Panc1 (cell line): ENCODE results near the gene ADD1. TPM values are rescaled to one million over a fixed set of nuclear protein-coding genes. Genes with fewer than 3 reads are reported as not detected.

ENCODE experiments used
- ATAC-seq: fragments of 200-7000 bp; cut with Tn5 transposase; 2 replicates; pipeline ENCODE4 v1.9.1; 2020; ENCODE audit warnings: mild to moderate bottlenecking, moderate library complexity
- BruUV-seq: library from RNA; stranded (reverse); fragments of 400-500 nt; replicated peaks from 2 replicates; lab custom pipeline; 2021; lab: Mats Ljungman, UMichigan
- CTCF ChIA-PET: fragments of 300-600 bp; sonication (Branson Sonifier 250); formaldehyde crosslinking; loops from one replicate; lab custom pipeline; 2022; ENCODE audit warnings: antibody characterized with exemption; lab: Charles Lee
- POLR2A ChIA-PET: fragments of 300-600 bp; sonication (Branson Sonifier 250); formaldehyde crosslinking; loops from one replicate; lab custom pipeline; 2022; ENCODE audit warnings: antibody characterized with exemption; lab: Charles Lee
- DNase-seq: peaks from one replicate; pipeline ENCODE4 v3.0.0-alpha.2; 2010; ENCODE audit warnings: low read depth, low spot score
- H3K27ac ChIP-seq: 2 replicates; pipeline ENCODE4 v1.5.1; 2011; ENCODE audit warnings: mild to moderate bottlenecking, low read length, inconsistent platforms
- H3K27me3 ChIP-seq: fragments of 200-500 bp; sonication (Bioruptor generic); 2 replicates; pipeline ENCODE4 v1.6.0; 2014; ENCODE audit warnings: low read length, inconsistent platforms; ENCODE audit not compliant: control insufficient read depth, insufficient read depth
- H3K36me3 ChIP-seq: fragments of 200-500 bp; sonication (Bioruptor generic); 2 replicates; pipeline ENCODE4 v1.5.1; 2014; ENCODE audit warnings: inconsistent platforms, mild to moderate bottlenecking, low read length, moderate library complexity; ENCODE audit not compliant: control insufficient read depth, insufficient read depth
- H3K4me1 ChIP-seq: 2 replicates; pipeline ENCODE4 v1.5.1; 2011; ENCODE audit warnings: inconsistent platforms, mild to moderate bottlenecking, low read length, moderate library complexity; ENCODE audit not compliant: control insufficient read depth, insufficient read depth
- H3K4me3 ChIP-seq, 2 experiments: 2 replicates each; pipeline ENCODE4 v1.5.1; 2011 to 2012; ENCODE audit warnings: low read depth in 2 of 2, low read length in 2 of 2, mild to moderate bottlenecking in 2 of 2, inconsistent platforms in 1 of 2, moderate library complexity in 1 of 2
- H3K9me3 ChIP-seq: fragments of 200-500 bp; sonication (Bioruptor generic); 2 replicates; pipeline ENCODE4 v1.5.1; 2014; ENCODE audit warnings: low read depth, mild to moderate bottlenecking, inconsistent platforms, low read length, moderate library complexity; ENCODE audit not compliant: control insufficient read depth, insufficient read depth
- POLR2AphosphoS5 ChIP-seq: IDR thresholded peaks from 2 replicates; pipeline ENCODE4 v1.6.1; 2012; ENCODE audit warnings: mild to moderate bottlenecking, low read depth, low read length, moderate library complexity
- SIN3A ChIP-seq: IDR thresholded peaks from 2 replicates; pipeline ENCODE4 v1.6.1; 2012; ENCODE audit warnings: low read depth, mild to moderate bottlenecking, low read length, moderate library complexity, borderline replicate concordance; ENCODE audit not compliant: insufficient read depth
- TCF7L2 ChIP-seq: IDR thresholded peaks from 2 replicates; pipeline ENCODE4 v1.6.1; 2011; ENCODE audit warnings: mild to moderate bottlenecking, low read depth, low read length, inconsistent platforms
- in situ Hi-C: cut with HindIII; loops from 2 replicates; pipeline ENCODE4 v1.10.0; 2016; ENCODE audit warnings: low sequenced_read_pairs, low pct_unique_long_range_greater_than_20kb
- intact Hi-C: fragments of 100-400 bp; cut with micrococcal nuclease; formaldehyde crosslinking; loops from one replicate; pipeline ENCODE4 v1.10.0; 2022; ENCODE audit not compliant: unreplicated experiment
- total RNA-seq: library from RNA; stranded (reverse); gene quantifications from one replicate; pipeline ENCODE4 v1.2.1, GENCODE V29; 2021; ENCODE audit not compliant: unreplicated experiment
- TF ChIP-seq, protein P1 (sequence below): fragments of 450-650 bp; IDR thresholded peaks from 2 replicates; pipeline ENCODE4 v1.5.1; 2017; ENCODE audit warnings: mild to moderate bottlenecking
- TF ChIP-seq, protein P2 (sequence below), 2 experiments: IDR thresholded peaks; 2 replicates each; pipeline ENCODE4 v1.6.1; 2011 to 2012; ENCODE audit warnings: low read depth in 2 of 2, control low read depth in 1 of 2, low read length in 1 of 2, mild to moderate bottlenecking in 1 of 2, moderate library complexity in 1 of 2; ENCODE audit not compliant: insufficient read depth in 1 of 2

Gene ADD1
- total RNA-seq, 1 experiment from 2014 or later, result 158 TPM

DNA sequence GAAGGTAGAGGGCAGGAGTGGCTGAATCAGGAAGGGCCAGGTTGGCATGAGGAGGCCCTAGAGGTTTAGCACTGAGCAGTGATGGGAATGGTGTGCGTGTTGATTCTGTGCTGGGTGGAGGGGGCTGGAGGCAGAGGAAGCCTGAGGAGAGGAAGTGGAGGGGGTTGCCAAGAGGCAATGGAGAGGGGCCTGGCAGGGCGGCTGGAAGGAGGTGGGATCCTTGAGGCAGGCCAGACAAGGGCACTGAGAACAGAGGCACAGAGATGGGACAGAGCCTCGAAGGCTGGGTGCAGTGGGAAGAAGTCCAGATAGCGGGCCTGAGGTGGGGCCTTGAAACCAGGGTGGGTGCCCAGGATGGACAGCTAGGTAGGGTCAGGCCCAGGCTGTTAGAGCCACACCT lies 26.5 kb upstream of the ADD1 start:
- intact Hi-C loops (no loop called here), in situ Hi-C loops (no loop called here)
- no peaks in the 10 kb centered on the region for H3K27me3 ChIP-seq
- CTCF ChIA-PET, result no interaction called here
- H3K4me1 ChIP-seq, result peaks cover 7% of the 10 kb centered on the region; the same call in 1 of the 2 replicates
- no peak overlapping the region for H3K4me3 ChIP-seq
- POLR2A ChIA-PET, result no interaction called here
- ATAC-seq (no peak), DNase-seq (no peak)
- no TSS peak for BruUV-seq
- TF ChIP-seq POLR2AphosphoS5, result no peak
- no peak for TF ChIP-seq SIN3A
- TF ChIP-seq TCF7L2, result no peak
- TF ChIP-seq, protein P1, sequence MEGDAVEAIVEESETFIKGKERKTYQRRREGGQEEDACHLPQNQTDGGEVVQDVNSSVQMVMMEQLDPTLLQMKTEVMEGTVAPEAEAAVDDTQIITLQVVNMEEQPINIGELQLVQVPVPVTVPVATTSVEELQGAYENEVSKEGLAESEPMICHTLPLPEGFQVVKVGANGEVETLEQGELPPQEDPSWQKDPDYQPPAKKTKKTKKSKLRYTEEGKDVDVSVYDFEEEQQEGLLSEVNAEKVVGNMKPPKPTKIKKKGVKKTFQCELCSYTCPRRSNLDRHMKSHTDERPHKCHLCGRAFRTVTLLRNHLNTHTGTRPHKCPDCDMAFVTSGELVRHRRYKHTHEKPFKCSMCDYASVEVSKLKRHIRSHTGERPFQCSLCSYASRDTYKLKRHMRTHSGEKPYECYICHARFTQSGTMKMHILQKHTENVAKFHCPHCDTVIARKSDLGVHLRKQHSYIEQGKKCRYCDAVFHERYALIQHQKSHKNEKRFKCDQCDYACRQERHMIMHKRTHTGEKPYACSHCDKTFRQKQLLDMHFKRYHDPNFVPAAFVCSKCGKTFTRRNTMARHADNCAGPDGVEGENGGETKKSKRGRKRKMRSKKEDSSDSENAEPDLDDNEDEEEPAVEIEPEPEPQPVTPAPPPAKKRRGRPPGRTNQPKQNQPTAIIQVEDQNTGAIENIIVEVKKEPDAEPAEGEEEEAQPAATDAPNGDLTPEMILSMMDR, result no peak
- TF ChIP-seq, protein P2, sequence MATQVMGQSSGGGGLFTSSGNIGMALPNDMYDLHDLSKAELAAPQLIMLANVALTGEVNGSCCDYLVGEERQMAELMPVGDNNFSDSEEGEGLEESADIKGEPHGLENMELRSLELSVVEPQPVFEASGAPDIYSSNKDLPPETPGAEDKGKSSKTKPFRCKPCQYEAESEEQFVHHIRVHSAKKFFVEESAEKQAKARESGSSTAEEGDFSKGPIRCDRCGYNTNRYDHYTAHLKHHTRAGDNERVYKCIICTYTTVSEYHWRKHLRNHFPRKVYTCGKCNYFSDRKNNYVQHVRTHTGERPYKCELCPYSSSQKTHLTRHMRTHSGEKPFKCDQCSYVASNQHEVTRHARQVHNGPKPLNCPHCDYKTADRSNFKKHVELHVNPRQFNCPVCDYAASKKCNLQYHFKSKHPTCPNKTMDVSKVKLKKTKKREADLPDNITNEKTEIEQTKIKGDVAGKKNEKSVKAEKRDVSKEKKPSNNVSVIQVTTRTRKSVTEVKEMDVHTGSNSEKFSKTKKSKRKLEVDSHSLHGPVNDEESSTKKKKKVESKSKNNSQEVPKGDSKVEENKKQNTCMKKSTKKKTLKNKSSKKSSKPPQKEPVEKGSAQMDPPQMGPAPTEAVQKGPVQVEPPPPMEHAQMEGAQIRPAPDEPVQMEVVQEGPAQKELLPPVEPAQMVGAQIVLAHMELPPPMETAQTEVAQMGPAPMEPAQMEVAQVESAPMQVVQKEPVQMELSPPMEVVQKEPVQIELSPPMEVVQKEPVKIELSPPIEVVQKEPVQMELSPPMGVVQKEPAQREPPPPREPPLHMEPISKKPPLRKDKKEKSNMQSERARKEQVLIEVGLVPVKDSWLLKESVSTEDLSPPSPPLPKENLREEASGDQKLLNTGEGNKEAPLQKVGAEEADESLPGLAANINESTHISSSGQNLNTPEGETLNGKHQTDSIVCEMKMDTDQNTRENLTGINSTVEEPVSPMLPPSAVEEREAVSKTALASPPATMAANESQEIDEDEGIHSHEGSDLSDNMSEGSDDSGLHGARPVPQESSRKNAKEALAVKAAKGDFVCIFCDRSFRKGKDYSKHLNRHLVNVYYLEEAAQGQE (IDR thresholded peaks at IDR 0.05; ENCODE audit: insufficient read depth in 1 of 2, low read depth in 2 of 2, low read length in 1 of 2), result no peak
- no peaks in the 10 kb centered on the region for H3K36me3 ChIP-seq
- no peaks in the 10 kb centered on the region for H3K9me3 ChIP-seq
- no peak overlapping the region for H3K27ac ChIP-seq

DNA sequence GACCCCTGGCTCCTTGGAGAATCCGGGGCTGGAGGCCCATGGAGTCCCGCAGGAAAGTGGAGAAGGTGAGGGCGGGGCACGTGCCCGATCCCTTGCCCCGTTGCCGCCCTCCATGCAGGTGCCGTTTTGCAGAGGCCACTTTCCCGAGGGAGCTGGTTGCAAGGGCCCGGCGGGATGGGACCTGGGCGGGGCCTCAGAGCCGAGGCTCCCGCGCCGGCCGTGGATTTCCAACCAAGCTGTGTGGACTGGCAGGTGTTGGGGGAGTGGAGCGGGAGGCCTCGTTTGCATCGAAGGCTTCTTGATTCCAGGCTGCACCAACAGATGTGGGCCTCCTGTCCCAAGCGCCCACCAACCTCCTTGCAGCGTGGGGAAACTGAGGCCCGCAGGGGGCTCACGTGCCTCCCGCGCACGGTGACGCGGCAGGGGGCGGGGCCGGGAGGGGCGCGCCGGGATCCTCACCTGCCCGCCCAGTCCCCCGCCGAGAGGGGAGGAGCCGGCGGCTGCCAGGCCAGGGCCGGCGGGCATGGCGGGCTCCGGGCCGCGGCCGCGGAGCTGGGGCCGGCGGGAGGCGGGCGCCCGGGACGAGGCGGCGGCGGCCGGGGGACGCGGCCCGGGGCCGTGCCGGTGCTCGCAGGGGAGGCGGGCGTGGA lies 25.8 kb upstream of the ADD1 start:
- no peaks in the 10 kb centered on the region for H3K27me3 ChIP-seq
- no peaks in the 10 kb centered on the region for H3K9me3 ChIP-seq
- H3K4me1 ChIP-seq, result peaks cover 3% of the 10 kb centered on the region; the same call in 1 of the 2 replicates
- H3K36me3 ChIP-seq, result no peaks in the 10 kb centered on the region
- in situ Hi-C loops (no loop called here), intact Hi-C loops (no loop called here)
- no peak for DNase-seq
- TF ChIP-seq POLR2AphosphoS5 (no peak), SIN3A (no peak), TCF7L2 (no peak)
- TF ChIP-seq, protein P1, result no peak
- TF ChIP-seq, protein P2 (IDR thresholded peaks at IDR 0.05; ENCODE audit: insufficient read depth in 1 of 2, low read depth in 2 of 2, low read length in 1 of 2), result no peak
- no TSS peak for BruUV-seq
- no peak overlapping the region for H3K27ac ChIP-seq
- peak overlapping the region in 1 of 2 experiments; percentile 32; a peak in 1 of 4 replicates for H3K4me3 ChIP-seq
- ChIA-PET CTCF (no interaction called here), POLR2A (no interaction called here)
- ATAC-seq, result no peak
